ENCODE measurements around the gene ZBED1.

ZBED1 gene

DNA sequence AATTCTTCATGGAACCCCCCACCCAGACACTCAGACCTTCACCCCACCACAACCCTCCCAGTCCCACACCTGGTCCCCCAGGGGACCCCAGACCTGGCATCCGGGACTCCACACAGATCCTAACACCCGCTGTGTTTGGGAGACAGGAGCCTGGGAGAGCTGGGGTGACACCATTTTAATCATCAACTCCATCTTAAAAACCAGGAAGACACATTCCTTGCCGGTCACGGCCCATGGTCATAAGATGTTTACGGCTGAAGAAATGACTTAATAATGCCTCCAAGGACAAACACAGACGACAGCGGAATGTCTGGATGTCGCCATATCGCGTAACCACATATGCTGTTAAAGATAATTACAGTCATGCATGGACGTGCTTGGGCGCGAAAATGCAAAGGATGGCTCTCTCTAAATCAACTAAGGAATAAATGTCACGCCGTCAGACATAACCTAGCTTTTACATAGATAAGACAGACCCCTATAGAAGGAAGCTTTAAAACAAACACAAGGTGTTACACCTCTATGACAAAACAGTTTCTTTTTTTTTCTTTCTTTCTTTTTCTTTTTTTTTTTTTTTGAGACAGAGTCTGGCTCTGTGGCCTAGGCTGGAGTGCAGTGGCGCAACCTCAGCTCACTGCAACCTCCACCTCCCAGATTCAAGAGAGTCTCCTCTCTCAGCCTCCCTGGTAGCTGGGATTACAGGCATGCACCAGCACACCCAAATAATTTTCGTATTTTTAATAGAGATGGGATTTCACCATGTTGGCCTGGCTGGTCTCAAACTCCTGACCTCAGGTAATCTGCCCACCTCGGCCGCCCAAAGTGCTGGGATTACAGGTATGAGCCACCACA is 2.1 kb upstream of the ZBED1 start:
- TF ChIP-seq, protein P1, sequence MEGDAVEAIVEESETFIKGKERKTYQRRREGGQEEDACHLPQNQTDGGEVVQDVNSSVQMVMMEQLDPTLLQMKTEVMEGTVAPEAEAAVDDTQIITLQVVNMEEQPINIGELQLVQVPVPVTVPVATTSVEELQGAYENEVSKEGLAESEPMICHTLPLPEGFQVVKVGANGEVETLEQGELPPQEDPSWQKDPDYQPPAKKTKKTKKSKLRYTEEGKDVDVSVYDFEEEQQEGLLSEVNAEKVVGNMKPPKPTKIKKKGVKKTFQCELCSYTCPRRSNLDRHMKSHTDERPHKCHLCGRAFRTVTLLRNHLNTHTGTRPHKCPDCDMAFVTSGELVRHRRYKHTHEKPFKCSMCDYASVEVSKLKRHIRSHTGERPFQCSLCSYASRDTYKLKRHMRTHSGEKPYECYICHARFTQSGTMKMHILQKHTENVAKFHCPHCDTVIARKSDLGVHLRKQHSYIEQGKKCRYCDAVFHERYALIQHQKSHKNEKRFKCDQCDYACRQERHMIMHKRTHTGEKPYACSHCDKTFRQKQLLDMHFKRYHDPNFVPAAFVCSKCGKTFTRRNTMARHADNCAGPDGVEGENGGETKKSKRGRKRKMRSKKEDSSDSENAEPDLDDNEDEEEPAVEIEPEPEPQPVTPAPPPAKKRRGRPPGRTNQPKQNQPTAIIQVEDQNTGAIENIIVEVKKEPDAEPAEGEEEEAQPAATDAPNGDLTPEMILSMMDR (IDR thresholded peaks at IDR 0.05; ENCODE audit: low read depth, low read length): no peak
- Histone ChIP-seq H3K9me3 (ENCODE audit: severe bottlenecking) (no peaks in the 10 kb centered on the region), H3K27me3 (ENCODE audit: insufficient read depth, low read depth, severe bottlenecking) (no peaks in the 10 kb centered on the region), H3K27ac (no peak overlapping the region), H3K36me3 (peaks cover 8% of the 10 kb centered on the region), H3K4me3 (ENCODE audit: low read depth, low read length) (no peak overlapping the region)
- no peak for DNase-seq

- TF ChIP-seq, protein P1 (IDR thresholded peaks at IDR 0.05; ENCODE audit: low read depth, low read length): no peak
- peaks cover 15% of the 10 kb centered on the region for H3K36me3 ChIP-seq
- H3K27ac ChIP-seq: no peak overlapping the region
- no peak for DNase-seq
- no peaks in the 10 kb centered on the region for H3K27me3 ChIP-seq (ENCODE audit: insufficient read depth, low read depth, severe bottlenecking)
- H3K4me3 ChIP-seq (ENCODE audit: low read depth, low read length): no peak overlapping the region
- no peaks in the 10 kb centered on the region for H3K9me3 ChIP-seq (ENCODE audit: severe bottlenecking)
These were observed 1.4 kb upstream of the ZBED1 start for GRCh38 chrX:2502120-2502667.

GRCh38 chrX:2501559-2502102 is 855 bp upstream of the ZBED1 start:
- Histone ChIP-seq H3K36me3 (peaks cover 20% of the 10 kb centered on the region), H3K4me3 (ENCODE audit: low read depth, low read length) (no peak overlapping the region), H3K27me3 (ENCODE audit: insufficient read depth, low read depth, severe bottlenecking) (no peaks in the 10 kb centered on the region), H3K9me3 (ENCODE audit: severe bottlenecking) (no peaks in the 10 kb centered on the region), H3K27ac (no peak overlapping the region)
- TF ChIP-seq, protein P1 (IDR thresholded peaks at IDR 0.05; ENCODE audit: low read depth, low read length): no peak
- no peak for DNase-seq

GRCh38 chrX:2500091-2500802 is 529 bp downstream of the ZBED1 start:
- peak; percentile 44 for DNase-seq
- peak overlapping the region; percentile 83 for H3K4me3 ChIP-seq (ENCODE audit: low read depth, low read length)
- no peaks in the 10 kb centered on the region for H3K9me3 ChIP-seq (ENCODE audit: severe bottlenecking)
- TF ChIP-seq, protein P1 (IDR thresholded peaks at IDR 0.05; ENCODE audit: low read depth, low read length): peak; percentile 42; the same call in 1 of the 2 replicates
- H3K36me3 ChIP-seq: peaks cover 32% of the 10 kb centered on the region
- H3K27me3 ChIP-seq (ENCODE audit: insufficient read depth, low read depth, severe bottlenecking): no peaks in the 10 kb centered on the region
- H3K27ac ChIP-seq: peak overlapping the region; percentile 96

- Histone ChIP-seq H3K4me3 (ENCODE audit: low read depth, low read length) (peak overlapping the region; percentile 83), H3K27ac (peak overlapping the region; percentile 96), H3K36me3 (peaks cover 32% of the 10 kb centered on the region), H3K9me3 (ENCODE audit: severe bottlenecking) (no peaks in the 10 kb centered on the region), H3K27me3 (ENCODE audit: insufficient read depth, low read depth, severe bottlenecking) (no peaks in the 10 kb centered on the region)
- TF ChIP-seq, protein P1 (IDR thresholded peaks at IDR 0.05; ENCODE audit: low read depth, low read length): no peak
- no peak for DNase-seq
These were observed 1.3 kb downstream of the ZBED1 start for GRCh38 chrX:2499507-2499906.
